Caco-2 (cell line): Measurements from ENCODE around the gene EEPD1. TPM values are rescaled to one million over a fixed set of nuclear protein-coding genes. Genes with fewer than 3 reads are reported as not detected.

Experiments
- BruUV-seq: library from RNA; stranded (reverse); fragments of 400-500 nt; replicated peaks from 2 replicates; lab custom pipeline; 2021; lab: Mats Ljungman, UMichigan
- CTCF ChIA-PET: fragments of 300-600 bp; sonication (Branson Sonifier 250); formaldehyde crosslinking; loops from one replicate; lab custom pipeline; 2022; ENCODE audit warnings: antibody characterized with exemption; lab: Charles Lee
- POLR2A ChIA-PET: fragments of 300-600 bp; sonication (Branson Sonifier 250); formaldehyde crosslinking; loops from one replicate; lab custom pipeline; 2022; ENCODE audit warnings: antibody characterized with exemption; lab: Charles Lee
- DNase-seq, 2 experiments: peaks; one replicate each; pipeline versions ENCODE4 v3.0.0 to v3.0.0-alpha.2; 2020 to 2022
- H3K27me3 ChIP-seq: replicated peaks from 2 replicates; pipeline ENCODE4 v1.6.0; 2011; ENCODE audit warnings: low read length; ENCODE audit not compliant: control insufficient read depth, insufficient read depth
- H3K36me3 ChIP-seq: 2 replicates; pipeline ENCODE4 v1.5.1; 2011; ENCODE audit warnings: low read length; ENCODE audit not compliant: control insufficient read depth, insufficient read depth
- H3K4me1 ChIP-seq: fragments of 250-450 bp; sonication (Bioruptor Pico); 2 replicates; pipeline ENCODE4 v1.5.1; 2020; ENCODE audit warnings: mild to moderate bottlenecking
- H3K4me3 ChIP-seq: 2 replicates; pipeline ENCODE4 v1.5.1; 2011; ENCODE audit warnings: low read depth, mild to moderate bottlenecking, control low read depth, low read length
- H3K9me3 ChIP-seq: fragments of 250-450 bp; sonication (Bioruptor Pico); 2 replicates; pipeline ENCODE4 v1.5.1; 2020; ENCODE audit warnings: mild to moderate bottlenecking, moderate library complexity
- H3K27ac Mint-ChIP-seq: one replicate; pipeline ENCODE4 v1.8.0; 2022; ENCODE audit warnings: mixed read lengths; ENCODE audit not compliant: unreplicated experiment
- H3K27me3 Mint-ChIP-seq: one replicate; pipeline ENCODE4 v1.8.0; 2022; ENCODE audit warnings: mixed read lengths; ENCODE audit not compliant: insufficient read depth, unreplicated experiment
- H3K36me3 Mint-ChIP-seq: one replicate; pipeline ENCODE4 v1.8.0; 2022; ENCODE audit warnings: mild to moderate bottlenecking, mixed read lengths; ENCODE audit not compliant: insufficient read depth, unreplicated experiment
- H3K4me1 Mint-ChIP-seq: one replicate; pipeline ENCODE4 v1.8.0; 2022; ENCODE audit warnings: low read depth, mixed read lengths; ENCODE audit not compliant: unreplicated experiment
- H3K4me3 Mint-ChIP-seq: one replicate; pipeline ENCODE4 v1.8.0; 2022; ENCODE audit warnings: mild to moderate bottlenecking, moderate library complexity, mixed read lengths; ENCODE audit not compliant: unreplicated experiment
- H3K9me3 Mint-ChIP-seq: one replicate; pipeline ENCODE4 v1.8.0; 2022; ENCODE audit warnings: mixed read lengths; ENCODE audit not compliant: unreplicated experiment
- intact Hi-C: fragments of 100-400 bp; cut with micrococcal nuclease; formaldehyde crosslinking; loops from one replicate; pipeline ENCODE4 v1.10.0; 2022; ENCODE audit not compliant: unreplicated experiment
- total RNA-seq: library from RNA; stranded (reverse); gene quantifications from 2 replicates; pipeline ENCODE4 v1.2.3, GENCODE V29; 2022
- TF ChIP-seq, protein P1 (sequence below), 2 experiments: fragments of 200-600 bp in 1 of 2; IDR thresholded peaks; 1 replicate in 1 of 2; 2 replicates in 1 of 2; pipeline versions ENCODE4 v1.5.1 to v1.8.0; 2011 to 2022; ENCODE audit warnings: antibody characterized with exemption in 1 of 2, control low read depth in 1 of 2, inconsistent platforms in 1 of 2, low read depth in 1 of 2, low read length in 1 of 2, mild to moderate bottlenecking in 1 of 2, moderate library complexity in 1 of 2; ENCODE audit not compliant: insufficient read depth in 1 of 2, severe bottlenecking in 1 of 2, unreplicated experiment in 1 of 2

EEPD1 gene
- total RNA-seq, 1 experiment from 2014 or later = 1.8 TPM

DNA sequence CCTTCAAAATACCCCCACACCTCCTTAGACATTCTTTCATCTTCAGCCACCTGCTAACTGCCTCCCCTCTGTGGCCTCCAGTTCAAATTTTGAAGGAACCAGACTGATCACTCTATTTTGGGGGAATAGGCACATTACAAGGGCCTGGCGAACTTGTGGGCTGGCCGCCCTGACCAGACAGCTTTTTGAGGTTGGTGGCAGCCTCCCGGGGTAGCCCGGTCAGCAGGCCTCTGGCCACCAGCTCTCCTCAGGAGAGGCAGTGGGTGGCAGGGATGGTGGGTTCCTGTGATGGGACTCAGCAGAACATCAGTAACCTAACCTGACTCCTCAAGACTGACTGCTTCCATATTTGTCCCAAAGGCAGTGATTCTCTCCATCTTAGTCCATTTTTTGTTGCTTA, 17.4 kb upstream of the EEPD1 start:
- Mint-ChIP-seq H3K4me1 (no peaks in the 10 kb centered on the region), H3K36me3 (no peaks in the 10 kb centered on the region), H3K27me3 (peaks cover 5% of the 10 kb centered on the region), H3K4me3 (no peak overlapping the region), H3K27ac (no peak overlapping the region), H3K9me3 (no peaks in the 10 kb centered on the region)
- Histone ChIP-seq H3K36me3 (no peaks in the 10 kb centered on the region), H3K4me3 (no peak overlapping the region), H3K4me1 (no peaks in the 10 kb centered on the region), H3K9me3 (no peaks in the 10 kb centered on the region), H3K27me3 (no peaks in the 10 kb centered on the region; the same call in 1 of the 2 replicates)
- no TSS peak for BruUV-seq
- TF ChIP-seq, protein P1, sequence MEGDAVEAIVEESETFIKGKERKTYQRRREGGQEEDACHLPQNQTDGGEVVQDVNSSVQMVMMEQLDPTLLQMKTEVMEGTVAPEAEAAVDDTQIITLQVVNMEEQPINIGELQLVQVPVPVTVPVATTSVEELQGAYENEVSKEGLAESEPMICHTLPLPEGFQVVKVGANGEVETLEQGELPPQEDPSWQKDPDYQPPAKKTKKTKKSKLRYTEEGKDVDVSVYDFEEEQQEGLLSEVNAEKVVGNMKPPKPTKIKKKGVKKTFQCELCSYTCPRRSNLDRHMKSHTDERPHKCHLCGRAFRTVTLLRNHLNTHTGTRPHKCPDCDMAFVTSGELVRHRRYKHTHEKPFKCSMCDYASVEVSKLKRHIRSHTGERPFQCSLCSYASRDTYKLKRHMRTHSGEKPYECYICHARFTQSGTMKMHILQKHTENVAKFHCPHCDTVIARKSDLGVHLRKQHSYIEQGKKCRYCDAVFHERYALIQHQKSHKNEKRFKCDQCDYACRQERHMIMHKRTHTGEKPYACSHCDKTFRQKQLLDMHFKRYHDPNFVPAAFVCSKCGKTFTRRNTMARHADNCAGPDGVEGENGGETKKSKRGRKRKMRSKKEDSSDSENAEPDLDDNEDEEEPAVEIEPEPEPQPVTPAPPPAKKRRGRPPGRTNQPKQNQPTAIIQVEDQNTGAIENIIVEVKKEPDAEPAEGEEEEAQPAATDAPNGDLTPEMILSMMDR (IDR thresholded peaks at IDR 0.05; ENCODE audit: insufficient read depth in 1 of 2, low read depth in 1 of 2, low read length in 1 of 2, severe bottlenecking in 1 of 2, unreplicated experiment in 1 of 2) = no peak
- ChIA-PET CTCF (no interaction called here), POLR2A (no interaction called here)
- DNase-seq = no peak
- intact Hi-C loops = no loop called here

DNA sequence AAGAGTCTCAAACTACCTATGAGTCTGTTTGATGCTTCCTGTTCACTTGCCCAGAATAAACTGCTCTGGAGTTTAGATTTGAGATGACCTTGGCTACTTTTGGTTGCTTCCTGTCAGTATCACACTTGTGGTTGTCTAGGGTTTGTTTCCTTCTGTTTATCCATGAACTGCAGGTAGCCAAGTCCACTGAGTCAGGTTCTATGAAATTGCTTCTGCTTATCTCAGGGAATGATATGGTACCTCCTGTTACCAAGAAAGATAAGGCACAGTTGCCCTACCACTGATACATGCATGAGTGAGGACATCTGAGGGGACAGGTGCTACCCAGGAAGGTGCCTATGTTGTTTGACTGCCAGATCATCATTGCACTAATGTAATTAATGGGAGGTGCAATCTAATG, 15.8 kb upstream of the EEPD1 start:
- Histone ChIP-seq H3K9me3 (no peaks in the 10 kb centered on the region), H3K27me3 (no peaks in the 10 kb centered on the region; the same call in 1 of the 2 replicates), H3K4me1 (no peaks in the 10 kb centered on the region), H3K36me3 (no peaks in the 10 kb centered on the region), H3K4me3 (no peak overlapping the region)
- POLR2A ChIA-PET = no interaction called here
- Mint-ChIP-seq H3K9me3 (no peaks in the 10 kb centered on the region), H3K27me3 (peaks cover 2% of the 10 kb centered on the region), H3K36me3 (no peaks in the 10 kb centered on the region), H3K27ac (no peak overlapping the region), H3K4me1 (no peaks in the 10 kb centered on the region), H3K4me3 (no peak overlapping the region)
- TF ChIP-seq, protein P1 (IDR thresholded peaks at IDR 0.05; ENCODE audit: insufficient read depth in 1 of 2, low read depth in 1 of 2, low read length in 1 of 2, severe bottlenecking in 1 of 2, unreplicated experiment in 1 of 2) = no peak
- CTCF ChIA-PET = interaction anchor here (0.6 kb wide), 1 partner anchor 154 kb away, joined by 3 read pairs; no protein-coding TSS in a partner anchor
- no peak for DNase-seq
- BruUV-seq = no TSS peak
- intact Hi-C loops = no loop called here

DNA sequence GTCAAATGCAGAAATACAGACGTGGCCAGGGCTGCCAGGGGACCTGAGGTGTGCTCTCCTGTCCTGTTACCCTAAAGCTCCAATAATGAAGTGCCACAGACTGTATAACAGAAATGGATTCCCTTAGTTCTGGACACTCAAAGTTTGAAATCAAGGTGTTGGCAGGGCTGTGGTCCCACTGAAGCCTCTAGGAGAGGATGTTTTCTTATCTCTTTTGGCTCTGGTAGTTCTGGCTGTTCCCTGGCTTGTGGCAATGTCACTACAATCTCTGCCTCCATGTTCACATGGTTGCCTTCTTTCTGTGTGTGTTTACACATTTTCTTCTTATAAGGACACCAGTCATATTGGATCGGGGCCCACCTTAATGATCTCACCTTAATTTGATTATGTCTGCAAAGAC, 15.3 kb upstream of the EEPD1 start:
- ChIA-PET POLR2A (no interaction called here), CTCF (interaction anchor here (0.6 kb wide), 1 partner anchor 154 kb away, joined by 3 read pairs; no protein-coding TSS in a partner anchor)
- H3K4me1 ChIP-seq = no peaks in the 10 kb centered on the region
- TF ChIP-seq, protein P1 (IDR thresholded peaks at IDR 0.05; ENCODE audit: insufficient read depth in 1 of 2, low read depth in 1 of 2, low read length in 1 of 2, severe bottlenecking in 1 of 2, unreplicated experiment in 1 of 2) = no peak
- Mint-ChIP-seq H3K4me3 (no peak overlapping the region), H3K27me3 (peaks cover 2% of the 10 kb centered on the region), H3K9me3 (no peaks in the 10 kb centered on the region), H3K4me1 (no peaks in the 10 kb centered on the region), H3K27ac (no peak overlapping the region), H3K36me3 (no peaks in the 10 kb centered on the region)
- H3K36me3 ChIP-seq = no peaks in the 10 kb centered on the region
- intact Hi-C loops = no loop called here
- no peaks in the 10 kb centered on the region for H3K9me3 ChIP-seq
- H3K27me3 ChIP-seq = no peaks in the 10 kb centered on the region; the same call in 1 of the 2 replicates
- no peak overlapping the region for H3K4me3 ChIP-seq
- BruUV-seq = no TSS peak
- no peak for DNase-seq
